Anterior cingulate cortex (tissue), 58 donors: ENCODE measurements around the gene STIM1.

Source experiments
- DNase-seq, 58 donors: peaks; one replicate each; lab custom pipeline; 2025; lab: John Stamatoyannopoulos, UW

The STIM1 gene

DNA sequence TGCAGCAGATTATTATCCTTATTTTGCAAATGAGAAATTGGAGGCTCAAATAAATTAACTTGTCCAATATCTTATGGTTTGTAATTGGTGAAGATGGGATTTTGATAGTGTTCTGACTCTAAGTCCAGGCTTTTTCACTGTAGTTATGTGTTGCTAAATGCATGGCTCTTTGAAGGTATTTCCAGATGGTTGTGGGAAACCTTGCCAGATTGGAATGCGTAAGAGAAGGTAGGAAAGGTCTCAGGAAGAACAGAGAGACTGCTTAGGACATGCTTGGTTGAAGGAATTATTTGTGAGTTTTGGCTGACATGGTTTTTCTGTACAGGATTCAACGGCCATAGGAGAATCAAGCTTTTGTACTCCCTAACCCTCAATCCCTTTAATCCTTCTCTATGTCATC lies 108.6 kb downstream of the STIM1 start:
- no peak for DNase-seq

DNA sequence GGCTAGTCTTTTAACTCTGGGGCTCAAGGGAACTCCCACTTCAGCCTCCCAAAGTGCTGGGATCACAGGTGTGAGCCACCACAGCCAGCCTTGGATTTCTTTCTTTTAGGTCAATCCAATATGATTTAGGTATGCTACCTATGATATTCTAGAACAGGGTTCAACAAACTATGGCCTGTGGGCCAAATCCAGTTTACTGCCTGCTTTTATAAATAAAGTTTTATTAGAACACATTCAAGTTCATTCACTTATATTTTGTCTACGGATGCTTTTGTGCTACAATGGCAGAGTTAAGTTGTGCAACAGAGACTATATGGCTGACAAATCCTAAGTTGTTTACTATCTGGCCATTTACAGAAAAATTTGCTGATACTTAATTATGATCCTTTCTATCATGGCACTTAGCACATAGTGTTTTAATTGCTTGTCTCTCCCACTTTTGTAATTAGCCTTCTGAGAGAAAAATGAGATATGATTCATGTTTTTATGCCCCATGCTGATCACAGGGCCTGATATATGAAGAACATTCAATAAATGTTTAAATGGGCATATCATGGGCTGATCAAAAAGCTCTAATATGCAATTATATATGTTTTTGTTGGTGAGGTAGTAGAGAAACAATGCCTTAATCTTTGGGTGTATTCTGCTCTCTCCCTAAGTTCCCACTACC lies 109.6 kb downstream of the STIM1 start:
- DNase-seq, result no peak

DNA sequence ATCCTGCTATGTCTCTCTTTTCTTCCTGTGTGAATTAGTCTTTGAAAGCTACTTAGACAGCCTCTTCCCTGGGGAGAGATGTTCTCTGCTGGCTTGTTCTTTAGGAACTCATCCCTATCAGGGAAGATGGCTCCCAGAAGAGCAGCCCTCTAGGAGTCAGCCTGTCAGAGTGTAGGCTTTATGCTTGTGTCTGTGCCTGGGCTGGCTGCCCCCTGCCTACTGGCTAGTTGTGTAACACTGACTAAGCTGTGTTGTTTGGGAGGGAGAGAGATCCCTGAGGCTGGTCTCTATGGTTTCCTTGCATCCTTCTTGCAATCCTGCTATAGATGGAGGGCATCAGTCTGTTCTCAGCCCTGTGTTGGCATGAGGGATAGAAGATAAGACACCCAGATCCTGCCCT lies 112.2 kb downstream of the STIM1 start:
- DNase-seq, result no peak

DNA sequence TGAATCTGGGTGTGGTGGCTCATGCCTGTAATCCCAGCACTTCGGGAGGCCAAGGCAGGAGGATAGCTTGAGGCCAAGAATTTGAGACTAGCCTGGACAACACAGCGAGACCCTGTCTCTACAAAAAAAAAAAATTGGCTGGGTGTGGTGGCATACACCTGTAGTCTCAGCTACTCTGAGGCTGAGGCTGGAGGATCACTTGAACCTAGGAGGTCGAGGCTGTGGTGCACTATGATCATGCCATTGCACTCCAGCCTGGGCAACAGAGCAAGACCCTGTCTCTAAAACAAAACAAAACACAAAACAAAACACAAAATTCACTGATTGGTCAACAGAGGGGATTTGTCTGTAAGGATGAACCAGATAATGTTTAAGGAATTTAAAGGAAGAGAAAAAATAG lies 113.7 kb downstream of the STIM1 start:
- DNase-seq, result no peak

DNA sequence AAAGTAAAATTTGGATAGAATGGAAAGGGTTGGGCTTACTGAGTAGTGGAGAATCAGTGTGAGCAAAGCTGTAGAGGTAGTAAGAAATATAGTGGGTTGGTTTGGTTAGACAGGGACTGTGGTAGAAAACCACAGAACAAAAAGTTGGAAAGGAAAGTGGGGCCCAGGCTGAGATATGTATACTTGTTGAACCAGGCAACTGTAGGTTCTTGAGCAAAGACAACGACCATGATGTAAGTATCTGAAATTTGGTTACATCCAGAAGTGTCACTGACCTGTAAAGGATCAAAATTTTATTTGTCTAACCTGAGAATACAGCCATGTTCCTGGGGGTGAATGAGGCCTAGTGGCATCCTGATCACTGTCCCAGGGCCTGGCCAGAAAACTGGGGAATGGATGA lies 114.1 kb downstream of the STIM1 start:
- DNase-seq, result no peak

DNA sequence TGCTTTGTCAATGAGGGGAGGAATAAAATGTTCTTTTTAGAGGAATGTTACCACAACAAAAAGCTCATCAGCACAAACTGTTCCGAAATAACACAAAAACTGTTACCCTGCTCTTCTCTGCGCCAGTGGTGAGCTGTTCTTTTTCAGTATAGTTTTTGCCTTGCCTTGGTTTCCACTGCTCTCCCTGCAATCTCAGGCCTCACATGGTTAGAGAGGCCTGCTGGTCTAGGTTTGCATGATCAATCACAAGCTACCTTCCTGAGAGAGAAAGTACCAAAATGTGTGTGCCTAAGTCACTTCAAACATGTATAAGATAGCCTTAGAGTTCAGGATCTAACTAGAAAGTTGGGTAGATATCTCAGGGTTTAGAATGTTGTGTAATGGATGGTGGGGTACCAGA lies 114.6 kb downstream of the STIM1 start:
- no peak for DNase-seq

DNA sequence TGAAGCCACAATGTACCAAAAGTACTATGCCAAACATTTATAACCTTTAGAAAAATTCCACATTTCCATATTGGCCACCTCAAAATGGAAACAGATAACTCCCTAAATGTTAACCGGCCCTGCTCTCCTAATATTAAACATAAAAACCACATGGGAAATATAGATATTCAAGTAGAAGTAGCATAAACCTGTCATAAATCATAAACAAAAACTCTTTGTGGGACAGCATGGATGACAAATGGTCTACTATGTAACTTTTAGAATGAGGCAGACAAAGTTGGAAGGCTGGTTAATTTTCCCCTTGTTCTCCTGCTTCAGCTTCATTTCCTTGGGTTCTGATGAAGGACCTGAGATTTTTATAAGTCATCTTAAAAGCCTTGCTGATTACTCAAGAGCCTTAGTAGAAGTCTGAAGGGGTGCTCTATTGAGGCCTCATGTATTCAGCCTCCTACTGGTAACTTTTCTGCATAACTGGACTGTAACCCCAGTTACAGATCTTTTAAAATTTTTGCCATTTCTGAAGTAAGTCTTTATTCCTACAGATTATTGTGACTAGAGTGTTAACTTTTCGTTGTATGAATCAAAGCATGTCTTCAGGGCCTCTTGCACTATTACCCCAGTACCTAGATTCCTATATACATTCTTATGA lies 116.4 kb downstream of the STIM1 start:
- DNase-seq, result no peak

DNA sequence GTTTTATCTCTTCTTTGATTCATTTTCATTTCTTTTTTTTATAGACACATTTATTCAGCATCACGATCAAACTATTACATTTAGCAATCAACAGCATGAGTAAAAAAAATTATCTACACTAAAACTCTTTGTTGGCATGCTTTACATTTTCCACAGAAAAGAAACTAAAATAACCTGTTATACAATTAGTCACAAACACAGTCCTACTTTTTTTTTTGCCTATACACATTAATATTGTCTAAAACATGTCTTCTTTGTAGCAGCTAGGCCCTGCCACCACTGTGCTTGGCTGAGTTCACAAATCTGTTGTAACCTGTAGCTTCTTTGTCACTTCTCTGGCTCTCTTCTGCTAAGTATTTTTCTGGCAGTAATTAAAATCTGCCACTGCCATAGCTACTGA lies 117.0 kb downstream of the STIM1 start:
- DNase-seq, result no peak

DNA sequence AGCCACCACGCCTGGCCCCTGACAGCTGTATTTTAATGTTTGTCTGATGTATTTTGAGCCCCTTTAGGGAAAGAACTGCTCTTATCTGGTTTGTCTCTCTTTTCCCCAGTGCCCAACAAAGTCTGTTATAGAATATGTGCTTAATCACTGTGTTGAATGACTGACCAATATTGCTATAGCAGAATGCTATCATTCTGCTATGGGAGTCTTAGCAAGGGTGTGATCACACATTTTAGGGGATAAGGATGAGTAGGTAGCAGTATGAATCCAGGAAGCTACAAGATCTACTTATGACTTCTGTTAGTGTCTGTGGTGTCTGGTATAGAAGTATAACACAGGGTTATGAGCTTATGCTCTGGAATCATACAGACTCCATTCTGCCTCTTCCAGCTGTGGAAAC lies 121.6 kb downstream of the STIM1 start:
- no peak for DNase-seq

DNA sequence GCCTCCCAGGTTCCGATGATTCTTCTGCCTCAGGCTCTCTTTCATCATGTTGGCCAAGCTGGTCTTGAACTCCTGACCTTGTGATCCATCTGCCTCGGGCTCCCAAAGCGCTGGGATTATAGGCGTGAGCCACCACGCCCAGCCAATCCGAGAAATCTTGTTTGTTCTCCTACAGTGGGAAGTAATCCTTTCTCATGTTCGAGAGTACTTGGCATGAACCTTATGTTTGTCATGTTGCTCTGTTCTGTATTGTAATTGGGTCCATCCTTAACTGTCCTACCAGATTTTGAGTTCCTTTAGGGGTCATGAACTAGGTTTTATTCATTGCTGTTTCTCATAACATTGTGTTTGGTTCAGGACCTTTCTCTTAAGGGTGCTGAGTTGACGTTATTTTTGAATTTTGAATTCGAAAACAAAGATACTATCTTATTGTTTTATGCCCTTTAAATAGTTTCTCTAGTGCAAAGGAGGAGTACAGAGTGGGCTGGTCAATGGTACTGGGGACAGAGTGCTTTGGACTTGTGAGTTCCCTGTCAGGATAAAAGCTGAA lies 125.7 kb downstream of the STIM1 start:
- DNase-seq, result no peak

DNA sequence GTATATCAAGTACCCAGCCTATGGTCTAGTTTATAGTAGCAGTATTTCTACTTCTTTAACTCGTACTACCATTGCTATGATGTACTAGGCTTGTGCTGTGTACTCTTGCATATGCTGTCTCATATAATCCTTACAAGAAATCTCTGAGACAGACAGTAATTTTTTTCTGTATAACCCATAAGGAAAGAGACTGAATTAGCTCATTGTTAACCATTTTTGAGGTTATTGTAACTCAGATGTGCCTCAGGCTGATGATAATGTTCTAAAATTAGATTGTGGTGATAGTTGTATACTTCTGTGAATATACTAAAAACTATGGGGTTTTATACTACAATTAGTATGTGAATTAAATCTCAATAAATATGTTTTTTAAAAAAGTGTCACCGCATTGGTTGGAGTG lies 127.0 kb downstream of the STIM1 start:
- DNase-seq, result no peak

DNA sequence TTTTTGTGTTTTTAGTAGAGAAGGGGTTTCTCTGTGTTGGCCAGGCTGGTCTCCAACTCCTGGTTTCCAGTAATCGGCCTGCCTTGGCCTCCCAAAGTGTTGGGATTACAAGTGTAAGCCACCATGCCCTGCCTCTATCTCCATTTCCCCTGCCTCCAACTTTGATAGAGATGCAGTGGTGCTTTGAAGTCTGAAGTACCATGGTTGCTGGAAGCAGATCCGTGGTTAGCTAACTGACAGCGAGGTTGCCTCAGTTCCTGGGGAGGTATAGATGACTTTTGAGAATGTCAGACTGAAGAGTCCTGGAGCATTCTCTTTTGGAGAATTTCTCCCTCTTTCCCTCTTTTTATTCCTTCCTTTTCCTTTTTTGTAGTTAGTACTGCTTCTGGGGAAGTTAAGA lies 127.6 kb downstream of the STIM1 start:
- no peak for DNase-seq

DNA sequence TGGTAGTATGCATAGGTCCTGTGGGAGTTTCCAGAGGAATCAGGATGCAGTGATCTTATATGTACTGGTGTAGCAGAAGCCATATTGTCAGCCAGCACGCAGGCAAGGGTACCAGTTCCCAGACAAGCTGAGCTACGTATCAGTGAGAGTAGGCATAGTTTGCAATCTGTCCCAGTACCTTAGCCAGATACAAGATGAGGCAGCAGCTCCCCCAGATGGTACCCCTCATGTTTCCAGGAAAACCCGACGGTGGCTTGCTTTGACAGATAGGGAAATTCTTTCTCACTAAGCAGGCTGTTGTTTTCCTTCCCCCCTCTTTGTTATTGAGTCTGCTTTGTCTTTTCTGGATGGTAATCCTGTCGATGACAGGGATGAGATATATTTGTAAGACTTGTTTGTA lies 129.4 kb downstream of the STIM1 start:
- DNase-seq, result peak in 6 of 58 donors; percentile 2 to 23 (median 8)

DNA sequence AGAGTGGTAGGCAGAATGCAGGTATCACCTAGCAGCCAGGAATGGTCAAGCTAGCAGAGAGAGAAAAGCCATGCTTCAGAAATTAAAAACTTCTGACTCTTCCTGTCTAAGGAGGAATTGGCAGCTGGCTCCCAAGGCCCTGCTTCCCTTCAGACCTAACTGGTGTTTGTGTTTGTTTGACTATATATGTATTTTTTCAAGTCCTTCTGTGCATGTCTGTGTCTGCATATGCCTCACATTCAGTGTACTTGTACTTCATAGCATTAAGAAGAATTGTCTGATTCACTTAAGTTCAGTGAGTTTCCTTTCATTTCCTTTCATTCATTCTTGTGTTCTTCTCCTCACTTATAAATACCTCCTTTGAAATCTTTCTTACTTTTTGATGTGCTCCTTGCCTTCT lies 130.2 kb downstream of the STIM1 start:
- DNase-seq, result no peak

DNA sequence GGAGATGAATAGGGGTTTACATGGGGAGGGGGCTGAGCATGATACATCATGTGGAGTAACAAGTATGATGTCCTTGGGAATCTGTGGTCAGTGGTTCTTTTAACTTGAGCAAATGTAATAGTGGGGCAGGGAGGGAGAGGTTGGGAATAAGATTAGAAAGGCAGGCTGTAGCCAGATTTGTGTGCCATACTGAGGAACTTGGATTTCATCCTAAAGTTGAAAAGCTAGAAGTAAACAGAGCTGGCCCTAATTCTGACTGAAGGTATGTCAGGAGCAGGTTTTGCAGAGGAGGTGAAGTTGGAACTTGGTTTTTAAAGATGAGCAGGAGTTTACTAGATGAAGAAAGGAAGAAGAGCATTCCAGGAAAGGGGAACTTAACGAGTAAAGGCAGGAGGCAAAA lies 130.8 kb downstream of the STIM1 start:
- DNase-seq, result peak in 2 of 58 donors; percentile 27 to 52

DNA sequence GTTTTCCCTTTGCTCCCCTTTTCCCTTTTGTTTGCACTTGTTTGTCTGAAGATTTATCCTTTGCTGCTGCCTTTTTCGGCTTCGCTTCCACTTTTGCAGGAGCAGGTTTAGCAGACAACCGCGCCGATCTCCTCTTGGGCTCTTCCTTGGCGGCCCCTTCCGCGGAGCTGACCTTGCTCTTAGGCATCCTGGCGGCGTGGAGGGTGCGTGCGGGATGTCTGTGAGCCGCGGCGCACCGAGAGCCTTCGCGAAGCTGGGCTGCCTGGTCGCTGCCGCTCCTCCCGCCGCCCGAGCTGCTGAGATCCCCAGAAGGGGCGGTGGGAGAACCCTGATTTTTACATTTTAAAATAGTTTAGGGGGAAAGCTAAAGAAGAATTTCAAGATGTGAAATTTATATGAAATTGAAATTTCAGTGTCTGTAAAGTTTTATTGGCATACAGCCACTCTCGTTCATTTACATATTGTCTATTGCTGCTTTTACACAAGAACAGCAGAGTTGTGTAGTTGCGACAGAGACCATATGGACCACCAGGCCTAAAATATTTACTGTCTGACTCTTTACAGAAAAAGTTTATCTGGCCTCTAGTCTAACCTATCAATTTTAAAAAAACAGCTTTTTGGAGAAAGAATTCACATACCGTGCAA lies 133.9 kb downstream of the STIM1 start:
- DNase-seq, result peak in 9 of 58 donors; percentile 3 to 20 (median 7)

DNA sequence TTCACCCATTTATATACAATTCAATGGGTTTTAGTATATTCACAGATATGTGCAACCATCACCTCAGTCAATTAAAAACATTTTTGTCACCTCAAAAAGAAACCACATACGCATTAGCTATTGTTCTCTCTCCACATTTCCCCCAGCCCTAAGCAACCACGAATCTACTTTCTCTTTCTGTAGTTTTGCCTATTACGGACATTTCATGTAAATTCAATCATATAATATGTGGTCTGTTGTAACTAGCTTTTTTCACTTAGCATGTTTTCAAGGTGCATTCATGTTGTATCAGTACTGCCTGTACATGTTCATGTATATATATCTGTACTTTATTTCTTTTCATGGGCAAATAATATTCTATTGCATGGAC lies 134.4 kb downstream of the STIM1 start:
- DNase-seq, result no peak

DNA sequence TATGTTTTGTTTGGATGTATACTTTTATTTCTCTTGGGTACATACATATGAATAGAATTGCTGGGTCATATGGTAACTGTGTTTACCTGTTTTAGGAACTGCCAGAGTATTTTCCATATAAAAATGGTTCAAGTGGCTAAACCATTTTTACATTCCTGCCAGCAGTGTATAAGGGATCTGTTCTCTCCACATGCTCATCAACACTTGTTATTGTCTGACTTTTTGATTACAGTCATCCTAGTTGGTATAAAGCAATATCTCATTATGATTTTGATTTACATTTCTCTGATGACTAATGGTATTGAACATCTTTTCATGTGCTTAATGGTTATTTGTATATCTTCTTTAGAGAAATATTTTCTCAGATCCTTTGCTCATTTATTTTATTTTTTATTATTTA lies 134.9 kb downstream of the STIM1 start:
- DNase-seq, result no peak

DNA sequence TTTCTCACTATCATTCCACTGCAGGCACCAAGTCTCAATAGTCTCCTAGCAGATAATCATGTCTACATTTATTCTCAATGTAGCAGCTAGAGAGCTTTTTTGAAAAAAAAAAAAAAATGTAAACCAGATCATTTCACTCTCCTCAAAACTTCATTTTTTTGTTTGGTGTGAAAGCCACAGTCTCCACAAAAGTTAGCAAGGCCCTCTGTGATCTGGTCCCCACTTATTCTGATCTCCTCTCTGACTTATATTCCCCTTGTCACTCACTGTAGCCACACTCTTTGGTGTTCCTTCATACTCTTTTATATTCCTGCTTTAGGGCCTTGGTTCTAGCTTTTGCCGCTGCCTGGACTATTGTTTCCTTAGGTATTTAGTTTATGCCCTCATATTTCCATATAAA lies 137.5 kb downstream of the STIM1 start:
- no peak for DNase-seq

DNA sequence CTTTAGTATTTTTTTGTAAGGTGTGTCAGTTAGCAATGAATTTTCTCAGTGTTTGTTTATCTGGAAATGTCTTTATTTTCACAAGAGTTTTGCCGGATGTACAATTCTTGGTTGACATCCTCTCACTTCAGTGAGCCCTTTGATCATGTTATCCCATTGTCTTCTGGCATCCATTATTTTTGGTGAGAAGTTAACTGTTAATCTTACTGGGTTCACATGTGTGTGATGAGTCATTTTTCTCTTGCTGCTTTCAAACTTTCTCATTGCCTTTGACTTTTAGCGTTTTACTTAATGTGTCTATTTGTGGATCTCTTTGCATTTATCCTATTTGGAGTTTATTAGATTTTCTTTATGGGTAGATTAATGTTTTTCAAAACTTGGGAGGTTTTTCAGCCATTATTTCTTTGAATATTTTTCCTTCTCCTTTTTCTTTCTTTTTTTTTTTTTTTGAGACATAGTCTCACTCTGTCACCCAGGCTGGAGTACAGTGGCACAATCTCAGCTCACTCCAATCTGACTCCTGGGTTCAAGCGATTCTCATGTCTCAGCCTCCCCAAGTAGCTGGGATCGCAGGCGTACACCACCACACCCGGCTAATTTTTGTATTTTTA lies 138.7 kb downstream of the STIM1 start:
- no peak for DNase-seq

DNA sequence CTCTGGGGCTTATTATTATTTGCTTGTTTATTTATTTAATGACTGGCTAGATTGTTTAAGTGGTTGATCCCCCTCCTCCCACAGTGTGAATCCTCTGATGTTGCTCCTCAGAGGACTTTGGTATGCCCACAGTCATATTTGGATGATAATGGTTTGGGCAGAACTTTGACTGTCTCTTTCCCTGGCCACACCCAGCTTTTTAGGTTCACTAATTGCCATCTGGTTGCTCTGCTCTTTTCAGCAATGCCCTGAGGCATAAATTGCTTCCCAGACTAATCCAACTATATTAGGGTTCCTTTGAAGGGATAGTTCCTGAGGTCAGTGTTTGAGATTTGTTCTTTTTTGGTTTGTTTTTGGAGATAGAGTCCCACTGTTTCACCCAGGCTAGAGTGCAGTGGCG lies 139.8 kb downstream of the STIM1 start:
- DNase-seq, result no peak
